WTC11 (cell line): ENCODE data around the gene CPLANE1. TPM values are rescaled to one million over a fixed set of nuclear protein-coding genes. Genes with fewer than 3 reads are reported as not detected.

Experiments used
- ATAC-seq: fragments of 200-7000 bp; cut with Tn5 transposase; 2 replicates; pipeline ENCODE4 v1.10.0; 2021; ENCODE audit warnings: mild to moderate bottlenecking, moderate library complexity
- CTCF ChIA-PET: fragments of 300-600 bp; sonication (Branson Sonifier 250); formaldehyde crosslinking; loops from one replicate; lab custom pipeline; 2021; ENCODE audit warnings: antibody characterized with exemption; lab: Charles Lee
- POLR2A ChIA-PET: fragments of 350-600 bp; sonication (Branson Sonifier 250); formaldehyde crosslinking; loops from one replicate; lab custom pipeline; 2021; ENCODE audit warnings: antibody characterized with exemption; lab: Charles Lee
- DNase-seq: peaks from one replicate; pipeline ENCODE4 v3.0.0; 2021; ENCODE audit warnings: low spot score
- H3K27ac Mint-ChIP-seq: 2 replicates; pipeline ENCODE4 v1.8.0; 2021; ENCODE audit warnings: mixed read lengths
- H3K27me3 Mint-ChIP-seq: 2 replicates; pipeline ENCODE4 v1.8.0; 2021; ENCODE audit warnings: low read depth, mild to moderate bottlenecking, moderate library complexity, mixed read lengths
- H3K36me3 Mint-ChIP-seq: 2 replicates; pipeline ENCODE4 v1.8.0; 2021; ENCODE audit warnings: mixed read lengths
- H3K4me1 Mint-ChIP-seq: 2 replicates; pipeline ENCODE4 v1.8.0; 2022; ENCODE audit warnings: mixed read lengths
- H3K4me3 Mint-ChIP-seq: 2 replicates; pipeline ENCODE4 v1.8.0; 2021; ENCODE audit warnings: mild to moderate bottlenecking, moderate library complexity, mixed read lengths
- H3K9me3 Mint-ChIP-seq: 2 replicates; pipeline ENCODE4 v1.8.0; 2021; ENCODE audit warnings: mixed read lengths
- CREB1 ChIP-seq: sonication (generic); formaldehyde crosslinking; IDR thresholded peaks from 2 replicates; pipeline ENCODE4 v1.8.0; 2023; ENCODE audit warnings: mild to moderate bottlenecking, missing genetic modification reagents
- CREM ChIP-seq: sonication (generic); formaldehyde crosslinking; IDR thresholded peaks from 2 replicates; pipeline ENCODE4 v1.8.1; 2022; ENCODE audit warnings: mild to moderate bottlenecking, missing genetic modification reagents, moderate library complexity
- FOXK1 ChIP-seq: sonication (generic); formaldehyde crosslinking; IDR thresholded peaks from 2 replicates; pipeline ENCODE4 v1.8.0; 2022; ENCODE audit warnings: mild to moderate bottlenecking, moderate library complexity, missing genetic modification reagents
- GRHL2 ChIP-seq: fragments of 250-450 bp; sonication (Bioruptor Pico); IDR thresholded peaks from 2 replicates; pipeline ENCODE4 v1.8.0; 2022; ENCODE audit warnings: mild to moderate bottlenecking, moderate library complexity; ENCODE audit not compliant: insufficient replicate concordance, severe bottlenecking
- IRF2 ChIP-seq: sonication (generic); formaldehyde crosslinking; IDR thresholded peaks from 2 replicates; pipeline ENCODE4 v1.8.0; 2022; ENCODE audit warnings: low read depth, missing genetic modification reagents, borderline replicate concordance
- KAT7 ChIP-seq: sonication (generic); formaldehyde crosslinking; IDR thresholded peaks from 2 replicates; pipeline ENCODE4 v1.8.1; 2023; ENCODE audit warnings: missing genetic modification reagents, mild to moderate bottlenecking, borderline replicate concordance
- MXD4 ChIP-seq: fragments of 250-450 bp; sonication (Bioruptor Pico); IDR thresholded peaks from 2 replicates; pipeline ENCODE4 v1.8.0; 2021; ENCODE audit warnings: mild to moderate bottlenecking, moderate library complexity, borderline replicate concordance
- NFE2L1 ChIP-seq: sonication (generic); formaldehyde crosslinking; IDR thresholded peaks from 2 replicates; pipeline ENCODE4 v1.8.1; 2023; ENCODE audit warnings: missing genetic modification reagents
- RORB ChIP-seq: fragments of 250-450 bp; sonication (Bioruptor Pico); IDR thresholded peaks from 2 replicates; pipeline ENCODE4 v1.9.0; 2021; ENCODE audit warnings: mild to moderate bottlenecking
- TCF7 ChIP-seq: sonication (generic); formaldehyde crosslinking; IDR thresholded peaks from 2 replicates; pipeline ENCODE4 v1.8.0; 2022; ENCODE audit warnings: mild to moderate bottlenecking, low read depth, missing genetic modification reagents, moderate library complexity
- ZNF416 ChIP-seq: fragments of 250-450 bp; sonication (Bioruptor Pico); IDR thresholded peaks from 2 replicates; pipeline ENCODE4 v1.9.0; 2021; ENCODE audit warnings: mild to moderate bottlenecking, inconsistent platforms
- total RNA-seq: library from RNA; stranded (reverse); gene quantifications from 3 replicates; pipeline ENCODE4 v1.2.3, GENCODE V29; 2021
- TF ChIP-seq, protein P1 (sequence below): sonication (generic); formaldehyde crosslinking; conservative IDR thresholded peaks from 2 replicates; pipeline ENCODE4 v1.8.1; 2022; ENCODE audit warnings: mild to moderate bottlenecking, missing genetic modification reagents
- TF ChIP-seq, protein P2 (sequence below): sonication (generic); formaldehyde crosslinking; IDR thresholded peaks from 2 replicates; pipeline ENCODE4 v1.8.1; 2023; ENCODE audit warnings: mild to moderate bottlenecking, moderate library complexity, missing genetic modification reagents
- TF ChIP-seq, protein P3 (sequence below): sonication (generic); formaldehyde crosslinking; IDR thresholded peaks from 2 replicates; pipeline ENCODE4 v1.8.0; 2022; ENCODE audit warnings: mild to moderate bottlenecking, missing genetic modification reagents
- TF ChIP-seq, protein P4 (sequence below): sonication (generic); formaldehyde crosslinking; IDR thresholded peaks from 2 replicates; pipeline ENCODE4 v1.8.0; 2023; ENCODE audit warnings: missing genetic modification reagents
- TF ChIP-seq, protein P5 (sequence below): sonication (generic); formaldehyde crosslinking; IDR thresholded peaks from 2 replicates; pipeline ENCODE4 v1.8.1; 2022; ENCODE audit warnings: missing genetic modification reagents, borderline replicate concordance
- TF ChIP-seq, protein P6 (sequence below): fragments of 250-450 bp; sonication (Bioruptor Pico); IDR thresholded peaks from 2 replicates; pipeline ENCODE4 v2.1.2; 2022; ENCODE audit warnings: mild to moderate bottlenecking, moderate library complexity
- TF ChIP-seq, protein P7 (sequence below): sonication (generic); formaldehyde crosslinking; IDR thresholded peaks from 2 replicates; pipeline ENCODE4 v1.8.0; 2022; ENCODE audit warnings: mild to moderate bottlenecking, missing genetic modification reagents

CPLANE1 gene
- total RNA-seq, 1 experiment from 2014 or later, result 4.8 TPM

DNA sequence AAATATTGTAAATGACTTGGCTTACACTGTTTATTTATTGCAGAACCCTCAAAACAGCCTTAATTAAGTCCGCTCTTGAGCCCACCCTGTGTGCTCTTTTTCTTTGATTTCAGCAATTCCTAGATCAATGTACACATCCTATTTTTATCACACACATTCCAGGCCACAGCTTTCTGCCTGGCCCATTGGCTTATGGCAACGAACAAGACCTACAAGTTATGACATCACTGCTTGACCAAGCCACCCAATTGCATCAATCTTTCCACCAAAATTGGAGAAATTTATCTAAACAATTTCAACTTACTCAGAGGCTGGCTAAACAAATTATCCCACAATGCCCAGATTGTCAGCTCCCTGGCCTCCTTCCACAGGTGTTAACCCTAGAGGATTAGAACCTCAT, 158.4 kb downstream of the CPLANE1 start:
- ChIA-PET POLR2A (no interaction called here), CTCF (no interaction called here)
- Mint-ChIP-seq H3K4me1 (peaks cover 31% of the 10 kb centered on the region), H3K9me3 (0 out of 2 replicates have a peak, but pooled peaks cover 3% of the 10 kb centered on the region)
- no peak for TF ChIP-seq FOXK1
- no peak for TF ChIP-seq ZNF416 (CRISPR knock-in tag)
- no peak for TF ChIP-seq TCF7 (CRISPR knock-in tag)
- no peak for TF ChIP-seq KAT7 (CRISPR knock-in tag)
- TF ChIP-seq IRF2, result no peak
- TF ChIP-seq CREB1 (CRISPR knock-in tag), result no peak
- no peak for TF ChIP-seq RORB (CRISPR knock-in tag)
- TF ChIP-seq, protein P1, sequence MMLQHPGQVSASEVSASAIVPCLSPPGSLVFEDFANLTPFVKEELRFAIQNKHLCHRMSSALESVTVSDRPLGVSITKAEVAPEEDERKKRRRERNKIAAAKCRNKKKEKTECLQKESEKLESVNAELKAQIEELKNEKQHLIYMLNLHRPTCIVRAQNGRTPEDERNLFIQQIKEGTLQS (CRISPR knock-in tag), result no peak
- no peak for TF ChIP-seq CREM (CRISPR knock-in tag)
- TF ChIP-seq, protein P2, sequence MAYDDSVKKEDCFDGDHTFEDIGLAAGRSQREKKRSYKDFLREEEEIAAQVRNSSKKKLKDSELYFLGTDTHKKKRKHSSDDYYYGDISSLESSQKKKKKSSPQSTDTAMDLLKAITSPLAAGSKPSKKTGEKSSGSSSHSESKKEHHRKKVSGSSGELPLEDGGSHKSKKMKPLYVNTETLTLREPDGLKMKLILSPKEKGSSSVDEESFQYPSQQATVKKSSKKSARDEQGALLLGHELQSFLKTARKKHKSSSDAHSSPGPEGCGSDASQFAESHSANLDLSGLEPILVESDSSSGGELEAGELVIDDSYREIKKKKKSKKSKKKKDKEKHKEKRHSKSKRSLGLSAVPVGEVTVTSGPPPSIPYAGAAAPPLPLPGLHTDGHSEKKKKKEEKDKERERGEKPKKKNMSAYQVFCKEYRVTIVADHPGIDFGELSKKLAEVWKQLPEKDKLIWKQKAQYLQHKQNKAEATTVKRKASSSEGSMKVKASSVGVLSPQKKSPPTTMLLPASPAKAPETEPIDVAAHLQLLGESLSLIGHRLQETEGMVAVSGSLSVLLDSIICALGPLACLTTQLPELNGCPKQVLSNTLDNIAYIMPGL (CRISPR knock-in tag), result no peak
- TF ChIP-seq, protein P3, sequence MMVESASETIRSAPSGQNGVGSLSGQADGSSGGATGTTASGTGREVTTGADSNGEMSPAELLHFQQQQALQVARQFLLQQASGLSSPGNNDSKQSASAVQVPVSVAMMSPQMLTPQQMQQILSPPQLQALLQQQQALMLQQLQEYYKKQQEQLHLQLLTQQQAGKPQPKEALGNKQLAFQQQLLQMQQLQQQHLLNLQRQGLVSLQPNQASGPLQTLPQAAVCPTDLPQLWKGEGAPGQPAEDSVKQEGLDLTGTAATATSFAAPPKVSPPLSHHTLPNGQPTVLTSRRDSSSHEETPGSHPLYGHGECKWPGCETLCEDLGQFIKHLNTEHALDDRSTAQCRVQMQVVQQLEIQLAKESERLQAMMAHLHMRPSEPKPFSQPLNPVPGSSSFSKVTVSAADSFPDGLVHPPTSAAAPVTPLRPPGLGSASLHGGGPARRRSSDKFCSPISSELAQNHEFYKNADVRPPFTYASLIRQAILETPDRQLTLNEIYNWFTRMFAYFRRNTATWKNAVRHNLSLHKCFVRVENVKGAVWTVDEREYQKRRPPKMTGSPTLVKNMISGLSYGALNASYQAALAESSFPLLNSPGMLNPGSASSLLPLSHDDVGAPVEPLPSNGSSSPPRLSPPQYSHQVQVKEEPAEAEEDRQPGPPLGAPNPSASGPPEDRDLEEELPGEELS, result no peak
- TF ChIP-seq, protein P4, sequence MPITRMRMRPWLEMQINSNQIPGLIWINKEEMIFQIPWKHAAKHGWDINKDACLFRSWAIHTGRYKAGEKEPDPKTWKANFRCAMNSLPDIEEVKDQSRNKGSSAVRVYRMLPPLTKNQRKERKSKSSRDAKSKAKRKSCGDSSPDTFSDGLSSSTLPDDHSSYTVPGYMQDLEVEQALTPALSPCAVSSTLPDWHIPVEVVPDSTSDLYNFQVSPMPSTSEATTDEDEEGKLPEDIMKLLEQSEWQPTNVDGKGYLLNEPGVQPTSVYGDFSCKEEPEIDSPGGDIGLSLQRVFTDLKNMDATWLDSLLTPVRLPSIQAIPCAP (CRISPR knock-in tag), result no peak
- TF ChIP-seq, protein P5, sequence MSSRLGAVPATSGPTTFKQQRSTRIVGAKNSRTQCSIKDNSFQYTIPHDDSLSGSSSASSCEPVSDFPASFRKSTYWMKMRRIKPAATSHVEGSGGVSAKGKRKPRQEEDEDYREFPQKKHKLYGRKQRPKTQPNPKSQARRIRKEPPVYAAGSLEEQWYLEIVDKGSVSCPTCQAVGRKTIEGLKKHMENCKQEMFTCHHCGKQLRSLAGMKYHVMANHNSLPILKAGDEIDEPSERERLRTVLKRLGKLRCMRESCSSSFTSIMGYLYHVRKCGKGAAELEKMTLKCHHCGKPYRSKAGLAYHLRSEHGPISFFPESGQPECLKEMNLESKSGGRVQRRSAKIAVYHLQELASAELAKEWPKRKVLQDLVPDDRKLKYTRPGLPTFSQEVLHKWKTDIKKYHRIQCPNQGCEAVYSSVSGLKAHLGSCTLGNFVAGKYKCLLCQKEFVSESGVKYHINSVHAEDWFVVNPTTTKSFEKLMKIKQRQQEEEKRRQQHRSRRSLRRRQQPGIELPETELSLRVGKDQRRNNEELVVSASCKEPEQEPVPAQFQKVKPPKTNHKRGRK, result no peak
- TF ChIP-seq, protein P6, sequence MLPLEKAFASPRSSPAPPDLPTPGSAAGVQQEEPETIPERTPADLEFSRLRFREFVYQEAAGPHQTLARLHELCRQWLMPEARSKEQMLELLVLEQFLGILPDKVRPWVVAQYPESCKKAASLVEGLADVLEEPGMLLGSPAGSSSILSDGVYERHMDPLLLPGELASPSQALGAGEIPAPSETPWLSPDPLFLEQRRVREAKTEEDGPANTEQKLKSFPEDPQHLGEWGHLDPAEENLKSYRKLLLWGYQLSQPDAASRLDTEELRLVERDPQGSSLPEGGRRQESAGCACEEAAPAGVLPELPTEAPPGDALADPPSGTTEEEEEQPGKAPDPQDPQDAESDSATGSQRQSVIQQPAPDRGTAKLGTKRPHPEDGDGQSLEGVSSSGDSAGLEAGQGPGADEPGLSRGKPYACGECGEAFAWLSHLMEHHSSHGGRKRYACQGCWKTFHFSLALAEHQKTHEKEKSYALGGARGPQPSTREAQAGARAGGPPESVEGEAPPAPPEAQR, result no peak
- TF ChIP-seq NFE2L1 (CRISPR knock-in tag), result no peak
- no peak for TF ChIP-seq MXD4 (CRISPR knock-in tag)
- TF ChIP-seq GRHL2 (CRISPR knock-in tag), result no peak
- TF ChIP-seq, protein P7, sequence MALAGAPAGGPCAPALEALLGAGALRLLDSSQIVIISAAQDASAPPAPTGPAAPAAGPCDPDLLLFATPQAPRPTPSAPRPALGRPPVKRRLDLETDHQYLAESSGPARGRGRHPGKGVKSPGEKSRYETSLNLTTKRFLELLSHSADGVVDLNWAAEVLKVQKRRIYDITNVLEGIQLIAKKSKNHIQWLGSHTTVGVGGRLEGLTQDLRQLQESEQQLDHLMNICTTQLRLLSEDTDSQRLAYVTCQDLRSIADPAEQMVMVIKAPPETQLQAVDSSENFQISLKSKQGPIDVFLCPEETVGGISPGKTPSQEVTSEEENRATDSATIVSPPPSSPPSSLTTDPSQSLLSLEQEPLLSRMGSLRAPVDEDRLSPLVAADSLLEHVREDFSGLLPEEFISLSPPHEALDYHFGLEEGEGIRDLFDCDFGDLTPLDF (CRISPR knock-in tag), result no peak
- TF ChIP-seq, all 79 proteins: peak for 0
- ATAC-seq (no peak), DNase-seq (no peak)
- H3K27ac Mint-ChIP-seq, result no peak overlapping the region
- H3K27me3 Mint-ChIP-seq, result peaks cover 100% of the 10 kb centered on the region
- no peak overlapping the region for H3K4me3 Mint-ChIP-seq
- H3K36me3 Mint-ChIP-seq, result no peaks in the 10 kb centered on the region
